Right ventricle myocardium inferior (tissue), 1 donor: ENCODE data around the gene TIMM23B. TPM values are rescaled to one million over a fixed set of nuclear protein-coding genes. Genes with fewer than 3 reads are reported as not detected.
"Not testable (repeated sequence)": the region's sequence is repeated elsewhere in the genome, so short reads cannot be mapped to it uniquely, and the experiment has no call there.

Experiments
- ATAC-seq: fragments of 200-7000 bp; cut with Tn5 transposase; one replicate; pipeline ENCODE4 v1.9.1; 2020; ENCODE audit warnings: mild to moderate bottlenecking, moderate library complexity
- DNase-seq: peaks from one replicate; pipeline ENCODE4 v3.0.0; 2021; ENCODE audit errors: missing footprints
- intact Hi-C: fragments of 100-400 bp; cut with DNase I; formaldehyde crosslinking; loops from one replicate; pipeline ENCODE4 v1.11.0; 2022
- total RNA-seq: library from RNA; stranded (reverse); fragmentation: NEBNext Ultra II Directional; extraction: Animal tissue kit (Norgen Biotek cat#: 25700); gene quantifications from one replicate; pipeline ENCODE4 v1.2.1, GENCODE V29; 2021
- donor health status: DM: no; HTN: yes; CAD: no; lungs with severe emphysema.

The TIMM23B gene
- total RNA-seq, 1 donor from 2014 or later = 13.6 TPM

GRCh38 chr10:49970331-49970857 lies 28.5 kb downstream of the TIMM23B start:
- ATAC-seq, intact Hi-C loops, DNase-seq: not testable (repeated sequence)

GRCh38 chr10:49971466-49971865 lies 29.6 kb downstream of the TIMM23B start:
- DNase-seq, intact Hi-C loops, ATAC-seq: not testable (repeated sequence)

GRCh38 chr10:49972094-49972493 lies 30.2 kb downstream of the TIMM23B start:
- DNase-seq, ATAC-seq, intact Hi-C loops: not testable (repeated sequence)

- ATAC-seq, intact Hi-C loops: not testable (repeated sequence)
Observed at GRCh38 chr10:49977756-49978155, 35.9 kb downstream of the TIMM23B start.

GRCh38 chr10:49987207-49987606 lies 45.4 kb downstream of the TIMM23B start:
- DNase-seq, ATAC-seq, intact Hi-C loops: not testable (repeated sequence)

More at GRCh38 chr10:49977756-49978155, 35.9 kb downstream of the TIMM23B start:
- DNase-seq = not testable (repeated sequence)

- DNase-seq, intact Hi-C loops, ATAC-seq: not testable (repeated sequence)
Observed at GRCh38 chr10:49988376-49988775, 46.5 kb downstream of the TIMM23B start, which contains the start of gene AGAP6. Gene AGAP6, plus strand, starts transcription at chr10:49988406. Its CDS starts 310 bp downstream, at chr10:49988716.

GRCh38 chr10:49995321-49995720 lies 53.5 kb downstream of the TIMM23B start:
- intact Hi-C loops, DNase-seq, ATAC-seq: not testable (repeated sequence)

GRCh38 chr10:50014024-50014423 lies 72.2 kb downstream of the TIMM23B start:
- intact Hi-C loops, DNase-seq: not testable (repeated sequence)

GRCh38 chr10:50015596-50016220 lies 73.9 kb downstream of the TIMM23B start:
- DNase-seq, ATAC-seq, intact Hi-C loops: not testable (repeated sequence)

More at GRCh38 chr10:50014024-50014423, 72.2 kb downstream of the TIMM23B start:
- not testable (repeated sequence) for ATAC-seq

- ATAC-seq, intact Hi-C loops, DNase-seq: not testable (repeated sequence)
Observed at GRCh38 chr10:50016926-50017325, 75.1 kb downstream of the TIMM23B start.

GRCh38 chr10:50017646-50018045 lies 75.8 kb downstream of the TIMM23B start:
- intact Hi-C loops, DNase-seq, ATAC-seq: not testable (repeated sequence)

GRCh38 chr10:50019279-50019678 lies 77.4 kb downstream of the TIMM23B start:
- ATAC-seq, DNase-seq, intact Hi-C loops: not testable (repeated sequence)

- DNase-seq, intact Hi-C loops, ATAC-seq: not testable (repeated sequence)
Observed at GRCh38 chr10:50020451-50021024, 78.7 kb downstream of the TIMM23B start.

GRCh38 chr10:50021646-50022045 lies 79.8 kb downstream of the TIMM23B start:
- DNase-seq (no peak), ATAC-seq (no peak)
- intact Hi-C loops = no loop called here

Other genes starting within 250 kb of the TIMM23B start
- gene OGDHL, start 179.7 kb upstream of the TIMM23B start, total RNA-seq = 1.9 TPM
- 20.4 TPM for gene PARG, start within 50 bp of the TIMM23B start, total RNA-seq
- 2.8 TPM for gene AGAP6, start 46.4 kb downstream of the TIMM23B start, total RNA-seq
- 41.4 TPM for gene WASHC2A, start 125.9 kb downstream of the TIMM23B start, total RNA-seq